Effector CD8-positive, alpha-beta T cell (primary cell): Measurements from ENCODE around the gene MMS19.
"Not testable (repeated sequence)": the region's sequence is repeated elsewhere in the genome, so short reads cannot be mapped to it uniquely, and the experiment has no call there.

Experiments
- DNase-seq: peaks from one replicate; lab custom pipeline; 2025; lab: John Stamatoyannopoulos, UW

MMS19 gene

DNA sequence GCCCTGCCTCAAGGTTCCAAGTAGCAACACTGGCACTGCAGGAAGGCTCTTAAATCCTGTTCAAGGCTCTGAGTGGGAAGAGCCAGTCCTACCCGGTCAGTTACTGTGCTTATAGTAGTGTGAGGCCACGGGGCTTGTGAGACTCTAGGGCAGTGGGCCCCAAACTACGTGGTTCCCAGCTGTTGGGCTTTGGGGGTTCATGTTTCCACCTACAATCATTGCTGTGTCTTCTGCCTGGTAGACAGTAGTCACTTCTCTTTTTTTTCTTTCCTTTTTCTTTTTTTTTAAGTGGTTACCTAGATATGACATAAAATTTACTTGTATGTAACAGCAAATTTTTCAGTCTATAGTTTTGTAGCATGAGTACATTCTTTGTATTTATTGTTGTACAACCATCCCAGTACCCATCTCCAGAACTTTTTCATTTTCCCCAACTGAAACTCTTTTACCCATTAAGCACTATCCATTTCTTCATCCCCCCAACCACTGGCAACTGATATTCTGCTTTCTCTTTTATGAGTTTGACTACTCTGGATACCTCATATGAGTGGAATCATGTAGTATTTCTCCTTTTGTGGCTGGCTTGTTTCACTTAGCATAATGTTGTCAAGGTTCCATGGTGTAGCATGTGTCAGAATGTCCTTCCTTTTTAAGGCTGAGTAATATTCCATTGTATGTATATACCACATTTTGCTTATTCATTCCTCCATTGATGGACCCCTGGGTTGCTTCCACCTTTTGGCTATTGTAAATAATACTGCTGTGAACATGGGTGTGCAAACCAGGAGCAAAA is 8.2 kb upstream of the MMS19 start:
- DNase-seq = no peak

DNA sequence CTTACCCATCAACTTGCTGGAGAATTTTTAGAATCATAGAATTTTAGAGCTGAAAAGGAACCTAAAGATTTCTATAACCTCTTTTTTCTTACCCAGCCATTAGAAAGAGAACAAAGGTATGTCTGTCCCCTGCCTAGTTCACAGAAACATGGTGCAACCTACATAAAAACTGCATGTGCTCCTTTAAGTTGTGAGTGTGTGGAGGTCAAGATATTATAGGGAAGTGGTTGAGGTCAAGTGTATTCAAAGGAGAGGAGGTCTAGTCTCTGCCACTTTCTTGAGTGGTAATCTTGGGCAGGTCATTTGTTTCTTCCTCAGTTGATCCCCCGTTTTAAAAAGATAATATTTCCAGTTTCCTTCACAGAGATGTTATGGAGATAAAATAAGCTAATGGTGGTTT is 6.9 kb upstream of the MMS19 start:
- no peak for DNase-seq

DNA sequence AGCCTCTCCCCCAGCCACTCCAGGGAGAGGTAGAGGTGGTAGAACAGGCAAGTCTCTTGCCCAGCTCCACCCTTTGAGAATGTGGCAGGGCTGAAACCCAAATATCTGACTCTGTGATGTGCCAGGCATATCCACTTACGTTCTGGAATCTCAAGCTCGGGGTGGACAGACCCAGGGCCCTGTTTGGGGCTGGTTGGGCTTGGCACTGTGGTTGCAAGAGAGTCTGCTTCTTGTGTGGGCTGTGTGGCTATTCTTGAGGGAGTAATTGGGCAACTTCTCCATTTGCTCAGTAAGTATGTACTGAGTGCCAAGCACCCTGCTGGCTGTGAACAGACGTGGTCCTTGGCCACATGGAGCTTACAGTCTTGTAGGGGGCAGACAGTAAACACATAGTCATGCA is 5.2 kb upstream of the MMS19 start:
- DNase-seq = no peak

DNA sequence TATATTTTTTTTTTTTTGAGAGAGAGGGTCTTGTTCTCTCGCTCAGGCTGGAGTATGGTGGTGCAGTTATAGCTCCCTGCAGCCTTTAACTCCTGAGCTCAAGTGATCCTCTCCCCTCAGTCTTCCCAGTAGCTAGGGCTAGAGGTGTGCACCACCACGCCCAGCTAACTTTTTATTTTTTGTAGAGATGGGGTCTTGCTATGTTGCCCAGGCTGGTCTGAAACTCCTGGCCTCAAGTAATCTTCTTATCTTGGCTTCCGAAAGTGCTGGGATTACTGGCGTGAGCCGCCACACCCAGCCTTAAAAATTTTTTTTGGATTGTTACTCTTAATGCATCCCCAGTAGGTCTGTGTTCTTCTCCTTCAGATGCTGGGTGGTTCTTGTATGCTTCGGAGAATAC is 4.7 kb upstream of the MMS19 start:
- no peak for DNase-seq

DNA sequence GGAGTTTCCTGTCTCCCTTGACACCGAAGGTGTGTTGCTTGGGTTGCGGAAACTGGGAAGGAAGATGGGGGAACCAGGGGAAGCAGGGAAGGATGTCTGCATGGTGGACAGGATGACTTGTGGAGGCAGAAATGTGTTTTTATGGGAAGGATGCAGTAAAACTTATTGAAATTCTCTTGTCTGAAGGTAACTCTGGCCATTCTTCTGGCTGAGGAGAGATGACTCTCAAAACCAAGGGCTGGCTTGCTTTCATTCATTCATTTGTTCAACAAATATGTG is 2.0 kb upstream of the MMS19 start:
- no peak for DNase-seq

DNA sequence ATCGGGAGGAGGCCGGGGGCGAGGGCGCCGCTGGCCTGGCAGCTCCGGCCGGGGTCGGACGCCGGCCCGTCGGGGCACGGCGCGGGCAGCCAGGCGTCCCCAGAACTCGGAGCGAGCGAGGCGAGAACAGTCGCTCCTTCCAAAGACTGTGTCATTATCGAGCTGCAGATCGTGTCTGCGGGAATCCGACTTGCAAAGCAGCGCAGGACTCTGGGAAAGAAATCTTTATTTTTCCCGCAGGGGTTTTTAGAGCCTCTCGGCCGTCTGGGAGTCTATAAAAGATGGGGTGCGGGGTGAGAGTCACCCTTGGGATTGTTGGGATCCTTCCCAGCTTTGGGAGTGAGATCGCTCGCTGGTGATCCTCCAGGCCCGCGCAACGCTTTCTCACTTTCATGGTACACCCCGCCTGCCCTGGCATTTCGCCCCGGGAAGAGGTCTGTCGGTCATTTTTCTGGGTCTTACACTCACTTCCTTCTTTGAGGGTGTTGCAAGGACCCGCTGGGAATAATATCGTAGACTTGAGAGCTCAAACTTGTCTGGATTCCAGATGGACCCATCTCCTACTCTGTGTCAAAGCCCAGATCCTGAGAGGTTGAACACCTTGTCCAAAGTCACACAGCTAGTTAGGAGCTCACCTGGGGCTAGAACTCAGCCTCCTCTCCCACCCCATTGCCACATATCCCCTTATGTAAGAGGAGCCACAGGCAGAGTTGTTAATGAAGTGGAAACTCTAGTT is 1.5 kb upstream of the MMS19 start:
- no peak for DNase-seq

DNA sequence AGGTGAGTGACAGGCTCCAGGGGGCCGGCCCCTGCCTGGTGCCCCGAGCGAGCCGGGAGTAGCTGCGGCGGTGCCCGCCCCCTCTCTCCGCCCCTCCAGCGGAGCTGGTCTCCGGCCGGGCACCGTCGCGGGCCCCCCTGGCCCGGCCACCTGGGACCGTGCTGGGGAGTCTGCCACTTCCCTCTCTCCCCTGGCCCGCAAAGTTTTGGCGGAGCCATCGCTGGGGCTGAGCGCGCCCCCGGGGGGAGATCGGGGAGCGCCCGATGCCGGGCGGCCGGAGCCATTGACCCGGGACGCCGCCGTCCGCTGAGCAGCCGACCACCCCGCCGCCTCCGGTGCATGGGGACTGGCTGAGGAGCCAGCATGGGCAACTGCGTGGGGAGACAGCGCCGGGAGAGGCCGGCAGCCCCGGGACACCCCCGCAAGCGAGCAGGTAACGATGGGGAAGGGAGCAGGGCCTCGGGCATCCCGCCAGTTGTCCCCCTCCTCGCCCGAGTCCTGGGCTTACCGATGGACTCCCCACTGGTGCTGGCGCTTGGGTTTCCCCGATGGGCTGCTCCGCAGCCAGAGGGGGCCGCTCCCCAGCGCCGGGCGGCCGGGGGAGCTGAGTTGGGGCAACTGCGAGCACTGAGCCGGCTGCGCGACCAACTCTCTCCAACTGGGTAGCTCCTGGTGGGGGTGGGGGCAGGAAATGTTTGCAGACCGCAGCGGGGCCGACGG is 779 bp upstream of the MMS19 start, which contains the start of gene UBTD1:
TSS of gene UBTD1 (plus strand) at position 84 of the 720 bp plus-strand sequence. CDS start at position 364, 280 bp downstream.
- DNase-seq = peak; percentile 8

DNA sequence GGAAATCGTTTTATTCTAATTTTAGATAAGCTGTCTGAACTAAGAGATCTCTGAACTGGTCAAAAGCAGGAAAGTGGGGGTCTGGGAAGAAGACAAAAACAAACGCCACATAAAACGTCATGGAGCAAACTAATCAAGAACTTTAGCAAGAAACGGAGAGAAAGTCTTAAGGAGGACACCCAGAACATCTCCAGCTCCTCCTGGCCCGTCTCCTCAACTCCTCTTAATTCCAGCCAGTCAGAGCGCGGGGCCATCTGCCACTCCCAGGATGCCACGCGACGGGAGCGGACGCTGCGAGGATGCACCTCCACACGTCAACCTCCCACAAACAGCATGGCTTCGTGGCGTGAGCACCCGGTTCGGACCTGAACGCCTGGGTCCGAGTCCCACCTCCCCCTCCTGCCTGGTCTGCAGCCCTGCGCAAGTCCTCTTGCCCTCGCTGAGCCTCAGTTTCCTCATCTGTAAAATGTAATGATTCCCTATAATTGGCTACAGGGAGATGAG is 598 bp downstream of the MMS19 start:
- peak; percentile 53 for DNase-seq

DNA sequence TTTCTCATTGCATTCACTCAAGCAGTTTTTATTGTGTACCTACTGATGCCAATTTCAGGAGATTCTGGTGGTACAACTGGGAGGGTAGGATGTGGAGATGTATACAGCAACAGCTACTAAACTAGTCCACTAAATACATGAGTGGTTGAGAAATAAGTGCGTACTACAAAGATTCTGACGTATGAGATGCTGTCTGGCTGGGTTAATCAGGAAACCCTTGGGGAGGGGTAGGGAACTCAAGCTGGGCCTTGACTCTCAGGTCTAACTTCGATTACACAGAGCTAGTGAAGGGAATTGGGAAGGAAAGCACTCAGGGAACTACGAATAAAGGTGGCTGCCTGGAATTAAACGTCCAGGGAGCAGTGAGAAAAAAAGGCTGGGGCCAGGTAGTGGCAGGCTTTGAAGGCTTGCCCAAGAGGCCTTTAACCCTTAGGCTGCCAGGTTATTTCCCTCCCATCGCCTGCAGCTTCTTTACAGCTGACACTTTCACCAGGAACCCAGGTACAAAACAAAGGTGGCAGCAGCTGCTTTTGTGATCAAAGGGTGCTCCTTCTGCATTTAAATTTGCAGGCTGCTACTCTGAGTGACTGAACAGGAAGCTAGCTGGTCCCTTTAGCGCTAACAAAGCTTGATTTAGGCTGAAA is 3.2 kb downstream of the MMS19 start:
- no peak for DNase-seq

DNA sequence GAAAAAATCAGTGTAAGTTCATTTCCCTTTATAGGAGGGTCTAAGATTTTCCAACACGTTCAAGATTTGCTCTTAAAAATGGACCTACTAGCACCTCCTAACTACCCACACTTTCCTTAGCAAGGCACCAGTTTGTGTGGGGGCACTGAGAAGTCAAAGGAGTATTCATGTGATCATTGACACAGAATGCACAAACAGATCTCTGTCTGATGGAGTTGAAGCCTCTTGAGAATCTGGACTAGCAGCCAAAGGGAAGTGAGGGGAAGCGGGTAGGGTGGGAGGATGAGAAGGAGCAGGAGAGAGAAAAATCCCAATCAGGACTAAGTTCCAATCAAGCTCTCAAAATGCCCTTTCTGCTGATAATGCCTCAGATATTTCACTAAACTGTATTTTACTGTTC is 4.1 kb downstream of the MMS19 start:
- DNase-seq = no peak

DNA sequence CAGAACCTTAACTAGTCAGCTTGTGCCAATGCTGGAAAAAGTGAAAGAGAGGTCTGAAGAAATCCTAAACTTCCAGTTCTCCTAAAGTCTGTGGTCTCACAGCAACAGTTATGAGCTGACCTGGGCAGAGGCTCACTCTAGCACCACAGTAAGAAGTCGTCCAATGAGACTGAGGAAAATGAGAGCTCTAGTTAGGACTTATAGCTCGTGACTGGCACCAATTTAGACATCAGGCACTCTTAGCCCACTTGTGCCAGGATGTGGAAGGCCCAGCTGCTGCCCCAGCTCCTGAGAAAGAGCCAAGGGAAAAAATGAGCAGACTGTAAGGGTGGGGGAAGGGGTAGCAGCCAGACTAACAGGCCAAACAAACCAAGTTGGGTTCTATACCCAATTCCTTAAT is 7.6 kb downstream of the MMS19 start:
- no peak for DNase-seq

DNA sequence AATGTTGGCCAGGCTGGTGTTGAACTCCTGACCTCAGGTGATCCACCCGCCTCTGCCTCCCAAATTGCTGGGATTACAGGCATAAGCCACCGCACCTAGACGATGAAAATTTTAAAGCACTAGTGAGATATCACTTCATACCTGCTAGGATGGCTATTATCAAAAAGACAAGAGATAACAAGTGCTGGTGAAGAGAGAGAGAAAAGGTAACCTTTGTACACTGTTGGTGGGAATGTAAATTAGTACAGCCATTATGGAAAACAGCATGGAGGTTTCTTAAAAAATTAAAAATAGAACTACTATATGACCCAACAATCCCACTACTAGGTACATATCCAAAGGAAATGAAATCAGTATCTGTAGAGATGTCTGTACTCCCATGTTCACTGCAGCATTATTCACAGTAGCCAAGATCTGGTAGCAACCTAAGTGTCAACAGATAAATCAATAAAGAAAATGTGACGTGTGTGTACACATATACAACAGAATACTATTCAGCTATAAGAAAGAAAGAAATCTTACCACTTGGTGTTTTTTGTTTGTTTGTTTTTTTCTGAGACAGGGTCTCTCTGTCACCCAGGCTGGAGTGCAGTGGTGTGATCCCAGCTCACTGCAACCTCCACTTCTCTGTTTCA is 12.5 kb downstream of the MMS19 start:
- no peak for DNase-seq

DNA sequence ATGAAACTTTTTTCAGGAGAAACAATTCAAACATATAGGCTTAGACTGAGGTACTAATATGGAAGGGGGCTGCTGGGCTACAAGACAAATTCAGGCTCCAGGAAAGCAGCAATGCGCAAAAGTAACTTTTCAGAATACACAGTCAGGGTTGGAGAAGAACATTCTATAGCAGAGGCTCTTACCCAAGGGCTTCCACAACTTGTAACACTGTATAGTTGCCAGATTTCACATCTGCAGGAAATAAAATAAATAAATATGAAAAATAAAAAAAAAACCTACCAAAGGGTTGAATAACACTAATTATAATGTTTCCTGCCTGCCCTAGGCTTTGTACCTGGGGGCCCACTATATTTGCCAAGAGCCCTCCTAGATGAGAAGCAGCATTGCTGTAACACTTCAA is 14.3 kb downstream of the MMS19 start:
- DNase-seq = no peak

DNA sequence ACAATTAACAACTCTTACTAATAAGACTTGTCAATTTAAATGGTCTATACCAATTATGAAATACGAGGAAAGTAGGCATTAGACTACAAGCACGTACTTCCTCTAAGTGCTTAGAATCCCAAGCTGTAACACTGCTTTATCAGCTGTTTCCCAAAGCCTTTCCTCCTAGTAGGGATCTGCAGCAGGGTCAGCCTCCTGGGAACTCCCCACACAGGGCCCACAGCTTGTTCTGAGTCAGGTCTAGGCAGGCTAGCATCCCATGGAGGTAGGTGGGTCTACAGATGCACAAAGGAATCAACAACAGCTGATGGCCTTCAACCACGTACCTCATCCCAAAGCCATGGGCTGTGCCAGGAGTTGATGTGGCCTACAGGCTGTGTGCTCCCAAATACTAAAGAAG is 14.7 kb downstream of the MMS19 start:
- no peak for DNase-seq

DNA sequence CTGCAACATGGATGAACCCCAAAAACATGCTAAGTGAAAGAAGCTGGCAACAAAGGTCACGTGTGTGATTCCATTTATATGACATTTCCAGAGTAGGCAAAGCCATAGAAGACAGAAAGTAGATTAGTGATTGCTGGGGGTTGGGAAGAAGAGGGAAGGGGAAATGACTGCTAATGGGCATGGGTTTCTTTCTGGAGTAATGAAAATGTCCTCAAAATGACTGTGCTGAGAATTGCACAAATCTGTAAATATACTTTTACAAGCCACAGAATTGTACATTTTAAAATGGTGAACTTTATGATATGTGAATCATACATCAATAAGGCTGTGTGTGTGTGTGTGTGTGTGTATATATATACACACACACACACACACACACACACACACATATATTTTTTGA is 15.8 kb downstream of the MMS19 start:
- no peak for DNase-seq

DNA sequence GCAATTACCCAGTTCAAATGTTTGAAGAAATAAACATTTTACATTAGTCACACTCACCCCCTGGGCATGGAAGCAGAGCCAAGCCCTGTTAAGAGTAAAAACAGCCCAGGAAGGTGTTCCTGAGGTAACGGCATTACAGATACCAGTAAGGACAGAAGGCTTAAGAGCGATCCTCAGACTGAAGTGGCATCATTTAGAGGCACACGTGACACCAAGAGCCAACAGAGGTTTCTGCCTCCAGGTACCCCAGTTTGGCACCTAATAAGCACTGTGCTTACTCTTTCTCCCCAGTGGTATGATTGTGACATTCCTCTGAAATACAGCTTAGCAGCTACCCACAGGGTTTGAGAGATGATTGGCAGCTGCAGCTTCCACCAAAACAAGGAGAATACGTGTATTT is 17.2 kb downstream of the MMS19 start:
- no peak for DNase-seq

DNA sequence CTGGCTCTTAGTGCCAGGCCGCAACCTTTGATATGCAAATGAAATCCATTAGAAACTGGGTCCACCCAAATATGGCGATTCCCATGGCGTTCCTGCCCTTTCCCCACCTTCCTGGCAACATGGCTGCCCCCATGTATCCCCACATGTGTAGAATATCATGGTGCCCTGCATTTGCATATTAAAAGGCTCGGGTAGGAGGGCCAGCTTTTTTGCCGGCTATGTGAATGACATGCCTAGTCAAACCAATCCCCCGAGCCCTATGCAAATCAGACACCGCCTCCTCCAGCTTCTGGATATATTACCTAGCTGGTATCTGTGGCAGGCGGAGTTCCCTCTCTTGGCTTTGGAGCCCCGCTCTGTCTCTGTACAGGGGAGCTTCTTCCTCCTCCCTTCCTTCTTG is 18.3 kb downstream of the MMS19 start:
- DNase-seq = no peak

DNA sequence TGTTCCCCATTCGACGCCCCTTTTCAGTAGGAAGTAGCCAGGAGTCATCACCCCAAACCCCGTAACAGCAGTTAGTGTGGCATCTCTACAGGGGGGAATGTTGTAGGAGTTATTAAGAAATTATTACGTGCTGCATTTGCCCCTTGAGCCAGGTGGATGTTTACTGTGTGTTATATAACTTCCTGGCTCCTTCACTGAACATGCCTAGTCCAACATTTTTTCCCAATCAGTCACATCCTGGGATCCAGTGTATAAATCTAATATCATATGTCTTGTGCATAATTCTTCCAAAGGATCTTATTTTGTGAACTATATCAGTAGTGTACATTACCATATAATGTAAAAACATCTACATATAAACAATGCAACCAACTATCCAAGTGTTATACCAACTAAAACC is 18.8 kb downstream of the MMS19 start:
- not testable (repeated sequence) for DNase-seq

DNA sequence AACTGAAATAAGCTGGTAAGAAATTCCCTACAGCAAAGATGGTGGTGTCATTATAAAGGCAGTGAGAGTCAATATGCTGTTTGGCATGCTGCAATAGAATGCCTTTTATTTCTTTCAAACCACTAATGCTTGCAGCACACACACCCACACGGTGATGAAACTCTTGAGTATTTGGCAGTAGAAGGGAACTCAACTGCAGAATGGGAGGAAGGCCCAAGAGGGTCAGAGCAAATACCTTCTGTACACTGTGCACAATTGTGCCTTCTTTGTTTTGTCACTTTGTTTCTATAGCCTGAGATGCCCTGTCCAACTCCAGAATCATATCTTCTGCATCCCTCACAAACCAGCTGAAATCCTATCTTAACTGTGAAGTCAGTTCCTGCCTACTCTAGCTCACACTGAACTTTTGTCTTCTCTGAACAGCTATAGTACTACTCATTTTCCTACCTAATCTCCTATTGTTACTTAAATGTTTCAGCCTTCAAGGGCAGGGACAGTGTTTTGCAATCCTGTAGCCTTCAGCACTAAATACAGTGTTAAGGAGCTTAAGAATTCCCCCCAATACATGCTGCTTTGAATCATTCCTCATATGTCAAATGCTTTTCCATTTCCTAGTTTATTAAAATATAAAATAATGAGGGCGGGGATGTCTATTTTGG is 22.2 kb downstream of the MMS19 start:
- no peak for DNase-seq

DNA sequence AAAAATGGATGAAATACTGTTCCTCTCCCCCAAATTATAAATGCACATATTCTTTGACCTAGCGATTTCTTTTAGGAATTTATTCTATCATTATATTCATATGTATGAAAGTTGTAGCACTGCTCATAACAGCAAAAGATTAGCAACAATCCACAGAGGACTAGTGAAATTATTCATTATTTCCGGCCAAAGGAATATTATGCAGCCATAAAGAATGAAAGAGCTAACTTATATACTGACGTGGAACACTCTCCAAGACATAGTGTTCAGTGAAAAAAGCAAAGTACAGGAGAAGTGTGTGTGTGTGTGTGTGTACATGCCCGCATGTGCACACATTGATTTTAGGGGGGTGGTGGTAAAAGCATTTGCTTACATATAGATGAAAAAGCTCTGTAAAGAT is 23.3 kb downstream of the MMS19 start:
- no peak for DNase-seq

DNA sequence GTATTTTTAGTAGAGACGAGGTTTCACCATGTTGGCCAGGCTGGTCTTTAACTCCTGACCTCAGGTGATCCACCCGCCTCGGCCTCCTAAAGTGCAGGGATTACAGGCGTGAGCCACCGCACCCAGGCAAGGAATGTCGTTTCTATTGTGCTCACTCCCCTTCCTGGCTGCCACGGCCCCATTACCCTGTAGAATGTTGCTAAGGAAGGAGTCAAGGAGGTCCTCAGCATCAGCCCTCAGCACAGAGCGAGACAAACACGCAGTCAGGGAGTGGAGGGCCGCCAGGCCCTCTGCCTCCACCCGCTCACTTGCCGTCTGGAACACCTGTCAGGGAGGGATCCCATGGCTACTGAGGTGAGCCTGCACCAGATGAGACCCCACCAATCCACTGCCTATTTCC is 29.4 kb downstream of the MMS19 start:
- DNase-seq = not testable (repeated sequence)
